ENCODE measurements around the gene EIF2AK3. TPM values are rescaled to one million over a fixed set of nuclear protein-coding genes. Genes with fewer than 3 reads are reported as not detected.

EIF2AK3 gene
- total and polyA plus RNA-seq, 12 donors, result 4.6 to 21.5 (median 9.9) TPM

DNA sequence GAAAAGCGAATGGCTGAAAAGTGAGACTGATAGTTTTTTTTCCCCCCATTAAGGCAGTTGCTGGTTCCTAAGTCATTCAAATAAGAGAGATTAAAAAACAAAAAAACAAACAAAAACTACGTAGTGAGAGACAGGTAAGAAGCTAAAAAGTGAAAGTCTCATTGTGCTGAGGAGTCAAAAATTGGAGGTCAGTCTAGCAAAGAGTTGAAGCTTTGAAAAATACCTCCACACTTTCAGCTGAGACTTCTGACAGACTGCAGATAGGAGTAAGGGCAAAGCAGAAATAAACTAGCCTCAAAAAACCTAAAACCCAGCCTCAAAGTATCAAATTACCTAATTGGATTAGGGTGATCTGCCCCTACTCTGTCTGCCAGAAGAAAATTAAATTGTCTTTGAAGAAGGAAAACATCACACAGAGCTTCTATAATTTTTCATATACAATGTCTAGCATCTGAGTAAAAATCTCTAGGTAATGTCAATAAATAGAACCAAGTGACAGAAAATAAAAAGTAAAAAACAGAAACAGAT lies 10.9 kb upstream of the EIF2AK3 start:
- no peaks in the 10 kb centered on the region for H3K4me1 ChIP-seq
- intact Hi-C loops (cut with DNase I), result no loop called here
- DNase-seq (no peak), ATAC-seq (no peak)
- H3K9me3 ChIP-seq, result peaks cover 0 to 9% (median 0%) of the 10 kb centered on the region in 11 donors
- TF ChIP-seq CTCF (IDR thresholded peaks at IDR 0.05), result no peak
- no peak overlapping the region for H3K4me3 ChIP-seq
- no peak overlapping the region for H3K27ac ChIP-seq
- no peaks in the 10 kb centered on the region for H3K27me3 ChIP-seq
- WGBS, 2 donors, result 67 to 71% methylated on average over 2 of the region's 2 CpGs
- no peaks in the 10 kb centered on the region for H3K36me3 ChIP-seq

DNA sequence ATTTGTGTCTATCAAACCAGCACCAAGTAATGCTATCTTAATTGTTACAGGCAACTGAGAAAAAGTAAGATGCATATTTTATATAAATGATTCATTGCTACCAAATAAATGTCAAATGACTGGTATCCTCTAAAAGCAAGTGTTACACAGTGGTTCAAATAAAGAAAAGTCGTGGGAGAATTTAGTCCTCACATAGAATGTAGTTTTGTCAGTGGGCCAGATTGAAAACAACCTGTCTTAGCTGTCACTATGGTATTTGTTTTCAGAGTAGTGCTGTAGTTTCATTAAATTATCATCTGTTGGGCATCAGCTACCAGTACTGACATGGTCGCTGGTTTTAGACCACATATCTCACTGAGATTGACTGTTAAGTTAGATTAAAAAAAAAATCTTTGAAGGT lies 10.2 kb upstream of the EIF2AK3 start:
- TF ChIP-seq CTCF (IDR thresholded peaks at IDR 0.05), result no peak
- H3K27me3 ChIP-seq, result no peaks in the 10 kb centered on the region
- H3K9me3 ChIP-seq, result peaks cover 0 to 9% (median 0%) of the 10 kb centered on the region in 11 donors
- no peaks in the 10 kb centered on the region for H3K4me1 ChIP-seq
- no peaks in the 10 kb centered on the region for H3K36me3 ChIP-seq
- no peak for ATAC-seq
- no peak overlapping the region for H3K27ac ChIP-seq
- 48 to 51% methylated on average over 2 of the region's 2 CpGs for WGBS, 2 donors
- intact Hi-C loops (cut with DNase I), result no loop called here
- no peak for DNase-seq
- H3K4me3 ChIP-seq, result no peak overlapping the region

- H3K4me3 ChIP-seq, result no peak overlapping the region
- no peak for DNase-seq
- no peak for TF ChIP-seq CTCF (IDR thresholded peaks at IDR 0.05)
- no peak overlapping the region for H3K27ac ChIP-seq
- no peaks in the 10 kb centered on the region for H3K27me3 ChIP-seq
- H3K36me3 ChIP-seq, result no peaks in the 10 kb centered on the region
- peaks cover 0 to 9% (median 0%) of the 10 kb centered on the region in 11 donors for H3K9me3 ChIP-seq
- H3K4me1 ChIP-seq, result no peaks in the 10 kb centered on the region
- ATAC-seq, result no peak
- WGBS, 2 donors, result 95 to 100% methylated on average over 1 of the region's 1 CpG
- intact Hi-C loops (cut with DNase I), result no loop called here
These were observed 8.8 kb upstream of the EIF2AK3 start for GRCh38 chr2:88636026-88636425.

- intact Hi-C loops (cut with DNase I), result loop anchor here in 1 of 10 donors (5.0 kb wide), 1 partner anchor 40 kb away; no protein-coding TSS in a partner anchor
These were observed 5.3 kb upstream of the EIF2AK3 start for GRCh38 chr2:88632569-88632968.

More at GRCh38 chr2:88632569-88632968, 5.3 kb upstream of the EIF2AK3 start:
- 94% methylated on average over 3 of the region's 3 CpGs for WGBS, 2 donors
- DNase-seq (no peak), ATAC-seq (no peak)
- no peak for TF ChIP-seq CTCF (IDR thresholded peaks at IDR 0.05)
- H3K4me3 ChIP-seq, result no peak overlapping the region
- H3K27ac ChIP-seq, result no peak overlapping the region
- H3K4me1 ChIP-seq, result peaks cover 0 to 12% (median 8%) of the 10 kb centered on the region in 9 donors
- H3K36me3 ChIP-seq, result no peaks in the 10 kb centered on the region
- H3K27me3 ChIP-seq, result no peaks in the 10 kb centered on the region
- no peaks in the 10 kb centered on the region for H3K9me3 ChIP-seq

Measured in heart right ventricle (tissue), 16 donors.